ENCODE results near the gene NDUFS1. TPM values are rescaled to one million over a fixed set of nuclear protein-coding genes. Genes with fewer than 3 reads are reported as not detected.
"Not testable (repeated sequence)": the region's sequence is repeated elsewhere in the genome, so short reads cannot be mapped to it uniquely, and the experiment has no call there.

NDUFS1 gene
- total RNA-seq, 1 experiment from 2014 or later = 123 TPM

GRCh38 chr2:206173147-206173546 lies 13.9 kb upstream of the NDUFS1 start:
- CTCF ChIA-PET = no interaction called here
- BruUV-seq (replicated peaks) = no TSS peak
- peaks cover 16% of the 10 kb centered on the region for H3K36me3 Mint-ChIP-seq (ENCODE audit: insufficient read depth, unreplicated experiment)

DNA sequence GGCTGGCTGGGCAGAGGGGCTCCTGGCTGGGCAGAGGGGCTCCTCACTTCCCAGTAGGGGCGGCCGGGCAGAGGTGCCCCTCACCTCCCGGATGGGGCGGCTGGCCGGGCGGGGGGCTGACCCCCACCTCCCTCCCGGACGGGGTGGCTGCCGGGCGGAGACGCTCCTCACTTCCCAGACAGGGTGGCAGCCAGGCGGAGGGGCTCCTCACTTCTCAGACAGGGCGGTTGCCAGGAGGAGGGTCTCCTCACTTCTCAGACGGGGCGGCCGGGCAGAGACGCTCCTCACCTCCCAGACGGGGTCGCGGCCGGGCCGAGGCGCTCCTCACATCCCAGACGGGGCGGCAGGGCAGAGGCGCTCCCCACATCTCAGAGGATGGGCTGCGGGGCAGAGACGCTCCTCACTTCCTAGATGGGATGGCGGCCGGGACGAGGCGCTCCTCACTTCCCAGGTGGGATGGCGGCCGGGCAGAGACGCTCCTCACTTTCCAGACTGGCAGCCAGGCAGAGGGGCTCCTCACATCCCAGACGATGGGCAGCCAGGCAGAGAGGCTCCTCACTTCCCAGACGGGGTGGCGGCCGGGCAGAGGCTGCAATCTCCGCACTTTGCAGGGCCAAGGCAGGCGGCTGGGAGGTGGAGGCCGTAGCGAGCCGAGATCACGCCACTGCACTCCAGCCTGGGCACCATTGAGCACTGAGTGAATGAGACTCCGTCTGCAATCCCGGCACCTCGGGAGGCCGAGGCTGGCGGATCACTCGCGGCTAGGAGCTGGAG lies 12.6 kb upstream of the NDUFS1 start:
- H3K4me1 ChIP-seq; BruUV-seq (replicated peaks); H3K36me3 ChIP-seq (ENCODE audit: control insufficient read depth, insufficient read depth, low read length); DNase-seq; H3K27me3 ChIP-seq (replicated peaks; ENCODE audit: control insufficient read depth, insufficient read depth, low read length); CTCF ChIA-PET; H3K4me3 Mint-ChIP-seq (ENCODE audit: unreplicated experiment); H3K4me3 ChIP-seq (ENCODE audit: low read depth, low read length); H3K27ac Mint-ChIP-seq (ENCODE audit: unreplicated experiment); H3K4me1 Mint-ChIP-seq (ENCODE audit: low read depth, unreplicated experiment); H3K27me3 Mint-ChIP-seq (ENCODE audit: insufficient read depth, unreplicated experiment); intact Hi-C loops (cut with micrococcal nuclease; ENCODE audit: unreplicated experiment); H3K9me3 ChIP-seq; POLR2A ChIA-PET: not testable (repeated sequence)
- Mint-ChIP-seq H3K9me3 (ENCODE audit: unreplicated experiment) (peaks cover 24% of the 10 kb centered on the region), H3K36me3 (ENCODE audit: insufficient read depth, unreplicated experiment) (peaks cover 18% of the 10 kb centered on the region)

More at GRCh38 chr2:206173147-206173546, 13.9 kb upstream of the NDUFS1 start:
- Mint-ChIP-seq H3K27ac (ENCODE audit: unreplicated experiment) (no peak overlapping the region), H3K27me3 (ENCODE audit: insufficient read depth, unreplicated experiment) (no peaks in the 10 kb centered on the region), H3K9me3 (ENCODE audit: unreplicated experiment) (peaks cover 18% of the 10 kb centered on the region), H3K4me3 (ENCODE audit: unreplicated experiment) (no peak overlapping the region), H3K4me1 (ENCODE audit: low read depth, unreplicated experiment) (no peaks in the 10 kb centered on the region)
- H3K9me3 ChIP-seq = no peaks in the 10 kb centered on the region; the same call in 1 of the 2 replicates
- no peak for TF ChIP-seq CTCF (IDR thresholded peaks at IDR 0.05; ENCODE audit: insufficient read depth in 1 of 2, low read depth in 1 of 2, low read length in 1 of 2, severe bottlenecking in 1 of 2, unreplicated experiment in 1 of 2)
- no peaks in the 10 kb centered on the region for H3K4me1 ChIP-seq
- H3K4me3 ChIP-seq (ENCODE audit: low read depth, low read length) = no peak overlapping the region
- DNase-seq = no peak
- intact Hi-C loops (cut with micrococcal nuclease; ENCODE audit: unreplicated experiment) = no loop called here
- H3K27me3 ChIP-seq (replicated peaks; ENCODE audit: control insufficient read depth, insufficient read depth, low read length) = no peaks in the 10 kb centered on the region
- no peaks in the 10 kb centered on the region for H3K36me3 ChIP-seq (ENCODE audit: control insufficient read depth, insufficient read depth, low read length)
- POLR2A ChIA-PET = no interaction called here

DNA sequence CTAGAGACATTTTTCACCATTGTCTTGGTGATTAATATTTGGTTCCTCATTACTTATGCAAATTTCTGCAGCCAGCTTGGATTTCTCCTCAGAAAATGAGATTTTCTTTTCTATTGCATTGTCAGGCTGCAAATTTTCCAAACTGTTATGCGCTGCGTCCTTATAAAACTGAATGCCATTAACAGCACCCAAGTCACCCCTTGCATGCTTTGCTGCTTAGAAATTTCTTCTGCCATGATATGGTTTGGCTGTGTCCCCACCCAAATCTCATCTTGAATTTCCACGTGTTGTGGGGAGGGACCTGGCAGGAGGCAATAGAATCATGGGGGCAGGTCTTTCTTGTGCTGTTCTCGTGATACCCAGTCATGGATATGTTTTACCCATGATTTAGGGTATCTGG lies 9.0 kb upstream of the NDUFS1 start:
- intact Hi-C loops (cut with micrococcal nuclease; ENCODE audit: unreplicated experiment); POLR2A ChIA-PET; H3K9me3 ChIP-seq; H3K4me3 Mint-ChIP-seq (ENCODE audit: unreplicated experiment); BruUV-seq (replicated peaks); DNase-seq; H3K27me3 ChIP-seq (replicated peaks; ENCODE audit: control insufficient read depth, insufficient read depth, low read length); CTCF ChIA-PET; H3K27me3 Mint-ChIP-seq (ENCODE audit: insufficient read depth, unreplicated experiment); H3K4me1 ChIP-seq; H3K4me1 Mint-ChIP-seq (ENCODE audit: low read depth, unreplicated experiment); H3K4me3 ChIP-seq (ENCODE audit: low read depth, low read length); H3K36me3 ChIP-seq (ENCODE audit: control insufficient read depth, insufficient read depth, low read length); H3K27ac Mint-ChIP-seq (ENCODE audit: unreplicated experiment): not testable (repeated sequence)
- peaks cover 37% of the 10 kb centered on the region for H3K36me3 Mint-ChIP-seq (ENCODE audit: insufficient read depth, unreplicated experiment)
- peaks cover 30% of the 10 kb centered on the region for H3K9me3 Mint-ChIP-seq (ENCODE audit: unreplicated experiment)

GRCh38 chr2:206164261-206164862 lies 5.1 kb upstream of the NDUFS1 start:
- Histone ChIP-seq H3K4me3 (ENCODE audit: low read depth, low read length) (no peak overlapping the region), H3K4me1 (peaks cover 6% of the 10 kb centered on the region; the same call in 1 of the 2 replicates), H3K27me3 (replicated peaks; ENCODE audit: control insufficient read depth, insufficient read depth, low read length) (no peaks in the 10 kb centered on the region), H3K36me3 (ENCODE audit: control insufficient read depth, insufficient read depth, low read length) (peaks cover 6% of the 10 kb centered on the region), H3K9me3 (no peaks in the 10 kb centered on the region; the same call in 1 of the 2 replicates)
- POLR2A ChIA-PET = no interaction called here
- peak in 1 of 2 experiments; percentile 66 for DNase-seq
- H3K27me3 Mint-ChIP-seq (ENCODE audit: insufficient read depth, unreplicated experiment) = no peaks in the 10 kb centered on the region
- intact Hi-C loops (cut with micrococcal nuclease; ENCODE audit: unreplicated experiment) = loop anchor here (1.0 to 5.0 kb wide), 4 partner anchors 96 to 278 kb away; partner anchors contain the start of gene ADAM23
- H3K4me1 Mint-ChIP-seq (ENCODE audit: low read depth, unreplicated experiment) = peaks cover 18% of the 10 kb centered on the region
- H3K4me3 Mint-ChIP-seq (ENCODE audit: unreplicated experiment) = no peak overlapping the region
- peak; percentile 66 to 78 for TF ChIP-seq CTCF (IDR thresholded peaks at IDR 0.05; ENCODE audit: insufficient read depth in 1 of 2, low read depth in 1 of 2, low read length in 1 of 2, severe bottlenecking in 1 of 2, unreplicated experiment in 1 of 2)
- H3K36me3 Mint-ChIP-seq (ENCODE audit: insufficient read depth, unreplicated experiment) = peaks cover 72% of the 10 kb centered on the region
- CTCF ChIA-PET = no interaction called here
- H3K9me3 Mint-ChIP-seq (ENCODE audit: unreplicated experiment) = peaks cover 15% of the 10 kb centered on the region
- no peak overlapping the region for H3K27ac Mint-ChIP-seq (ENCODE audit: unreplicated experiment)
- BruUV-seq (replicated peaks) = no TSS peak
